DND-41 (cell line): ENCODE data around the gene KIF2C.

Source experiments
- ATAC-seq: fragments of 200-7000 bp; cut with Tn5 transposase; 3 replicates; pipeline ENCODE4 v1.9.1; 2021; ENCODE audit warnings: low read depth; ENCODE audit not compliant: insufficient read depth
- DNase-seq: peaks from one replicate; pipeline ENCODE4 v3.0.0-alpha.2; 2020
- H2AFZ ChIP-seq: 2 replicates; pipeline ENCODE4 v1.6.0; 2012; ENCODE audit warnings: low read depth, low read length
- H3K27ac ChIP-seq: 2 replicates; pipeline ENCODE4 v1.5.1; 2012; ENCODE audit warnings: low read length, inconsistent platforms
- H3K27me3 ChIP-seq: fragments of 200-600 bp; sonication (generic); 2 replicates; pipeline ENCODE4 v1.6.0; 2012; ENCODE audit warnings: low read length, mild to moderate bottlenecking, inconsistent platforms; ENCODE audit not compliant: insufficient read depth, poor library complexity
- H3K36me3 ChIP-seq: 2 replicates; pipeline ENCODE4 v1.5.1; 2012; ENCODE audit warnings: low read length, inconsistent platforms; ENCODE audit not compliant: insufficient read depth
- H3K4me1 ChIP-seq: 2 replicates; pipeline ENCODE4 v1.5.1; 2012; ENCODE audit warnings: mild to moderate bottlenecking, low read length; ENCODE audit not compliant: insufficient read depth
- H3K4me2 ChIP-seq: 2 replicates; pipeline ENCODE4 v1.6.0; 2012; ENCODE audit warnings: mild to moderate bottlenecking, moderate library complexity, low read length, inconsistent platforms; ENCODE audit not compliant: insufficient read depth
- H3K4me3 ChIP-seq, 2 experiments: fragments of 200-600 bp in 1 of 2; shearing (Covaris generic) in 1 of 2; 2 replicates each; pipeline ENCODE4 v1.5.1; 2012 to 2016; ENCODE audit warnings: inconsistent platforms in 2 of 2, low read length in 2 of 2, mild to moderate bottlenecking in 2 of 2, low read depth in 1 of 2, moderate library complexity in 1 of 2
- H3K79me2 ChIP-seq: 2 replicates; pipeline ENCODE4 v1.6.0; 2012; ENCODE audit warnings: low read length, inconsistent platforms; ENCODE audit not compliant: insufficient read depth
- H3K9ac ChIP-seq: 2 replicates; pipeline ENCODE4 v1.6.0; 2012; ENCODE audit warnings: low read depth, mild to moderate bottlenecking, inconsistent platforms, low read length, moderate library complexity
- H3K9me3 ChIP-seq: 2 replicates; pipeline ENCODE4 v1.5.1; 2012; ENCODE audit warnings: low read length, moderate library complexity, mild to moderate bottlenecking, inconsistent platforms; ENCODE audit not compliant: insufficient read depth, severe bottlenecking
- H4K20me1 ChIP-seq: 2 replicates; pipeline ENCODE4 v1.6.0; 2012; ENCODE audit warnings: low read length; ENCODE audit not compliant: insufficient read depth
- CTCF ChIP-seq: IDR thresholded peaks from 2 replicates; pipeline ENCODE4 v1.5.1; 2012; ENCODE audit warnings: borderline replicate concordance, low read length, moderate library complexity, mild to moderate bottlenecking; ENCODE audit not compliant: poor library complexity, severe bottlenecking; ENCODE audit errors: extremely low read depth
- EZH2 ChIP-seq: IDR thresholded peaks from 3 replicates; pipeline ENCODE4 v1.6.1; 2012; ENCODE audit warnings: borderline replicate concordance, low read depth, mild to moderate bottlenecking, moderate library complexity, low read length, inconsistent platforms; ENCODE audit not compliant: severe bottlenecking

The KIF2C gene

GRCh38 chr1:44787506-44787905 is 47.9 kb downstream of the KIF2C start:
- Histone ChIP-seq H3K4me2 (no peak overlapping the region), H3K4me3 (no peak overlapping the region), H3K9me3 (no peaks in the 10 kb centered on the region), H3K27me3 (no peaks in the 10 kb centered on the region), H2AFZ (no peak overlapping the region), H3K27ac (no peak overlapping the region), H3K36me3 (no peaks in the 10 kb centered on the region), H3K79me2 (no peaks in the 10 kb centered on the region), H4K20me1 (no peaks in the 10 kb centered on the region), H3K9ac (no peak overlapping the region), H3K4me1 (no peaks in the 10 kb centered on the region)
- no peak for TF ChIP-seq EZH2
- no peak for TF ChIP-seq CTCF
- no peak for ATAC-seq
- DNase-seq: no peak

GRCh38 chr1:44788120-44788860 is 48.7 kb downstream of the KIF2C start, which contains the start of gene BEST4:
BEST4 (minus strand) TSS chr1:44788170; CDS start chr1:44787705, 465 bp downstream.
- Histone ChIP-seq H3K4me3 (no peak within 1 kb of the TSS), H3K36me3 (no peaks in the 10 kb centered on the region), H2AFZ (no peak within 1 kb of the TSS), H3K27me3 (no peaks in the 10 kb centered on the region), H3K27ac (no peak within 1 kb of the TSS), H3K9me3 (no peaks in the 10 kb centered on the region), H3K79me2 (no peaks in the 10 kb centered on the region), H4K20me1 (no peaks in the 10 kb centered on the region), H3K9ac (no peak within 1 kb of the TSS), H3K4me1 (no peaks in the 10 kb centered on the region), H3K4me2 (no peak within 1 kb of the TSS)
- no peak for DNase-seq
- no peak for ATAC-seq
- TF ChIP-seq EZH2: no peak
- TF ChIP-seq CTCF: no peak

- Histone ChIP-seq H2AFZ (no peak overlapping the region), H3K27ac (no peak overlapping the region), H3K4me3 (no peak overlapping the region), H3K9me3 (no peaks in the 10 kb centered on the region), H3K4me1 (no peaks in the 10 kb centered on the region), H3K27me3 (no peaks in the 10 kb centered on the region), H3K9ac (no peak overlapping the region), H3K79me2 (no peaks in the 10 kb centered on the region), H3K36me3 (no peaks in the 10 kb centered on the region), H4K20me1 (no peaks in the 10 kb centered on the region), H3K4me2 (no peak overlapping the region)
- ATAC-seq: no peak
- no peak for TF ChIP-seq EZH2
- TF ChIP-seq CTCF: no peak
- no peak for DNase-seq
Measured at GRCh38 chr1:44790968-44791801, 51.5 kb downstream of the KIF2C start.
